GM10847 (cell line): ENCODE data around the gene TRIM7.

Experiments
- POLR2A ChIP-seq: IDR thresholded peaks from 2 replicates; pipeline ENCODE4 v1.6.1; 2011; ENCODE audit not compliant: insufficient read length; ENCODE audit errors: extremely low read depth

Gene TRIM7

GRCh38 chr5:181221105-181221791, 16.3 kb upstream of the TRIM7 start:
- TF ChIP-seq POLR2A: no peak

- no peak for TF ChIP-seq POLR2A
Measured at GRCh38 chr5:181220178-181220515, 15.2 kb upstream of the TRIM7 start.

- no peak for TF ChIP-seq POLR2A
Measured at GRCh38 chr5:181219262-181220177, 14.5 kb upstream of the TRIM7 start.

GRCh38 chr5:181218795-181219124, 13.8 kb upstream of the TRIM7 start:
- TF ChIP-seq POLR2A: no peak

GRCh38 chr5:181217803-181218062, 12.7 kb upstream of the TRIM7 start:
- TF ChIP-seq POLR2A: no peak

- TF ChIP-seq POLR2A: no peak
Measured at GRCh38 chr5:181217111-181217802, 12.3 kb upstream of the TRIM7 start.

- no peak for TF ChIP-seq POLR2A
Measured at GRCh38 chr5:181215997-181216989, 11.3 kb upstream of the TRIM7 start.

GRCh38 chr5:181212934-181213333, 7.9 kb upstream of the TRIM7 start:
- no peak for TF ChIP-seq POLR2A

- TF ChIP-seq POLR2A: no peak
Measured at GRCh38 chr5:181212080-181212479, 7.1 kb upstream of the TRIM7 start.

- no peak for TF ChIP-seq POLR2A
Measured at GRCh38 chr5:181211208-181211607, 6.2 kb upstream of the TRIM7 start.

- no peak for TF ChIP-seq POLR2A
Measured at GRCh38 chr5:181207960-181208253, 2.9 kb upstream of the TRIM7 start.

- TF ChIP-seq POLR2A: no peak
Measured at GRCh38 chr5:181207214-181207959, 2.4 kb upstream of the TRIM7 start.

- TF ChIP-seq POLR2A: no peak
Measured at GRCh38 chr5:181205761-181206649, 1.0 kb upstream of the TRIM7 start.
